Right lobe of liver (tissue), 4 donors: ENCODE measurements around the gene INPP5A.

ENCODE experiments used
- CTCF ChIP-seq, 4 donors: fragments of 200-600 bp in 3 of 4; fragments of 450-650 bp in 1 of 4; IDR thresholded peaks; one replicate each; pipeline versions ENCODE4 v1.5.1 to v1.8.0; 2016 to 2022; ENCODE audit warnings: antibody characterized with exemption in 4 of 4, mild to moderate bottlenecking in 2 of 4
- POLR2A ChIP-seq: fragments of 450-650 bp; IDR thresholded peaks from one replicate; pipeline ENCODE4 v1.6.1; 2017; ENCODE audit warnings: antibody characterized with exemption, mild to moderate bottlenecking
- donor health status: DM: no; HTN: no; CAD: no.
- donor health status: DM: no; HTN: no; CAD: no.
- donor health status: DM: no; HTN: yes; CAD: no.

GRCh38 chr10:132813001-132813401 lies 275.4 kb downstream of the INPP5A start:
- no peak for TF ChIP-seq CTCF (IDR thresholded peaks at IDR 0.05)
- TF ChIP-seq POLR2A = no peak
